AG04449 (cell line): Measurements from ENCODE around the gene GNAL.

ENCODE experiments used
- CTCF ChIA-PET: fragments of 350-600 bp; formaldehyde crosslinking; extraction: SDS; loops from one replicate; lab custom pipeline; 2021; ENCODE audit warnings: antibody characterized with exemption; lab: Yijun Ruan, JAX
- POLR2A ChIA-PET: fragments of 400-600, 350-600 bp; formaldehyde crosslinking; extraction: SDS; loops from one replicate; lab custom pipeline; 2020; ENCODE audit warnings: antibody characterized with exemption, inconsistent platforms; lab: Yijun Ruan, JAX
- DNase-seq: peaks from one replicate; pipeline ENCODE4 v3.0.0-alpha.2; 2010; ENCODE audit warnings: low read depth, low spot score
- H3K4me3 ChIP-seq: 2 replicates; pipeline ENCODE4 v1.5.1; 2011; ENCODE audit warnings: low read depth, mild to moderate bottlenecking, control low read depth, low read length
- CTCF ChIP-seq: IDR thresholded peaks from one replicate; pipeline ENCODE4 v1.5.1; 2011; ENCODE audit warnings: mild to moderate bottlenecking, moderate library complexity, low read length, control low read depth, inconsistent platforms; ENCODE audit not compliant: insufficient read depth; ENCODE audit errors: missing control alignments

Gene GNAL

DNA sequence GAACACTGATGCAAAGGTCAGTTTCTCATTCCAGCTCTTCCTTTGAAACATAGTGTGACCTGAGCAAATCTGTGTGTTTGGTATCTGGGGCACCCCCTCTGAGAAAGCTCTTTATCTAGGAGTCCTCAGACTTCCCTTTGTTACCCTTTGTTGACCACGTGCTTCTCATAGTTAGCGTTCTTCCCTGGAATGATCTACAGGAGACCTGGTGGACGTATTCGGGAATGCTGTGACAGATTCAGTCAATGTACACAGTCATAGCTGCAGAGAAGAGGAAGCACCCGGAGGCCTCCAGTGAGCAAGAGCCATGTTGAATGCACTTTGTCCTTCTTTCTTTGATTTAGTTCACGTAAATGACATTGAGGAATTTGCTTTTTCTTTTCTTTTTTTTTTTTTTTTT is 151.4 kb downstream of the GNAL start:
- DNase-seq, result no peak
- POLR2A ChIA-PET, result no interaction called here
- no peak overlapping the region for H3K4me3 ChIP-seq
- CTCF ChIA-PET, result interaction anchor here (1.2 kb wide), 1 partner anchor 11 kb away, joined by 3 read pairs; no protein-coding TSS in a partner anchor
- TF ChIP-seq CTCF, result no peak

GRCh38 chr18:11842562-11842961 is 153.5 kb downstream of the GNAL start:
- CTCF ChIA-PET, result no interaction called here
- POLR2A ChIA-PET, result no interaction called here
- no peak for DNase-seq
- no peak for TF ChIP-seq CTCF
- no peak overlapping the region for H3K4me3 ChIP-seq

GRCh38 chr18:11844436-11844835 is 155.4 kb downstream of the GNAL start:
- no peak overlapping the region for H3K4me3 ChIP-seq
- no peak for DNase-seq
- ChIA-PET POLR2A (no interaction called here), CTCF (interaction anchor here (1.5 kb wide), 1 partner anchor 94 kb away, joined by 3 read pairs; no protein-coding TSS in a partner anchor)
- TF ChIP-seq CTCF, result no peak

DNA sequence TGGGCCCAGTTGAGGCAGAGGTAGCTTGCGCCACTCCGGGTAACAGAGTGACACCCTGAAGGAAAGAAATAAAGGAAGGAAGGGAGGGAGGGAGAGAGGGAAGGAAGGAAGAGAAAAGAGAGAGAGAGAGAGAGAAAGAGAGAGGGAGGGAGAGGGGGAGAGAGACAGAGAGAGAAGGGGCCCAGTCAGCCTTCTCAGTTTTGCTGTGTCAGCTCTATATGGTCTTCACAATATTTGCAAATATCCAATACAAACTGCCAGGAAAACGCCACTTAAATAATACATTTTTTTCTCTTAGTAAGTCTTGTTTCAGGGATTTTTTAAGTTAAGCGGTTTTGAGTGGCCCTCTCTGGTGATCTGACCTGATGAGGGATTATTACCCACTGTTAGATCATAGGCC is 156.6 kb downstream of the GNAL start:
- CTCF ChIA-PET, result interaction anchor here (1.5 kb wide), 1 partner anchor 92 kb away, joined by 3 read pairs; no protein-coding TSS in a partner anchor
- H3K4me3 ChIP-seq, result no peak overlapping the region
- no peak for TF ChIP-seq CTCF
- DNase-seq, result no peak
- POLR2A ChIA-PET, result no interaction called here

DNA sequence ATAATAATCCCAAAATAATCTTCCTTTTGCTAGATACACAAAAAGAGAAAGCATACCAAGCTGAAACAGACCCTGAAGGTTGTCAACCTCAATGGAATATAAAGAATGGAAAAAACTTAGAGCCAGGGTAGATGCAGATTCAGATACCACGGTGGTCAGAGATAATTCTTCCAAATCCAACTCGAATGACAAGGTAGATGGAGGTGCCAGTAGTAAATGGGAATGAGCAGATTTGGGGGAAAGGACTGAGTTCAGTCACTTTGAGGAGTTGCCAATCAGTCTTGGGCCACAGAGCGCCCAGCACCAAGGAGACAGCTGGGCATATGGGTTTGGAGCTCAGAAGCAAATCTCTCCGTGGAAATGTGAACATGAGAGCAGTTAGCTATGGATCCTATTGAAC is 158.7 kb downstream of the GNAL start:
- ChIA-PET POLR2A (no interaction called here), CTCF (no interaction called here)
- no peak for DNase-seq
- no peak for TF ChIP-seq CTCF
- no peak overlapping the region for H3K4me3 ChIP-seq

DNA sequence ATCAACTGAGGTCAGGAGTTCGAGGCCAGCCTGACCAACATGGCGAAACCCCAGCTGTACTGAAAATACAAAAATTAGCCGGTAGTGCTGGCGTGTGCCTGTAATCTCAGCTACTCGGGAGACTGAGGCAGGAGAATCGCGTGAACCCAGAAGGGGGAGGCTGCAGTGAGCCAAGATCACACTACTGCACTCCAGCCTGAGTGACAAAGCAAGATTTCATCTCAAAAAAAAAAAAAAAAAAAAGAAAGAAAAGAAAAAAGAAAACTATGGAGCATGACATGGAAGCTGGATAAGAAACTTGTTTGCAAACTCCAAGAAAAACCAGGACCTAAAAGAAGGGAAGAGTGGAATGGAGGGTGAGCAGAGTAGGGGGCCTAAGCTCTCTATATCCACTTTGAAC is 160.2 kb downstream of the GNAL start:
- TF ChIP-seq CTCF, result no peak
- ChIA-PET CTCF (interaction anchor here (1.5 to 2.2 kb wide), 2 partner anchors 14 to 117 kb away, joined by 3 to 11 read pairs; no protein-coding TSS in a partner anchor), POLR2A (no interaction called here)
- DNase-seq, result no peak
- H3K4me3 ChIP-seq, result no peak overlapping the region
